IPS-18a (cell line): ENCODE results near the gene SRCAP.
A peak's percentile ranks its signal among the peaks of the same experiment; 100 is the strongest.

Source experiments
- H3K27ac ChIP-seq: one replicate; pipeline ENCODE4 v1.5.1; 2013; ENCODE audit warnings: low read length
- H3K27me3 ChIP-seq: one replicate; pipeline ENCODE4 v1.6.1; 2013; ENCODE audit warnings: mild to moderate bottlenecking, low read length; ENCODE audit not compliant: control insufficient read depth, insufficient read depth
- H3K36me3 ChIP-seq: one replicate; pipeline ENCODE4 v1.6.1; 2013; ENCODE audit warnings: low read depth, low read length; ENCODE audit not compliant: control insufficient read depth
- H3K4me1 ChIP-seq: one replicate; pipeline ENCODE4 v1.6.1; 2013; ENCODE audit warnings: low read depth, low read length; ENCODE audit not compliant: control insufficient read depth
- H3K4me3 ChIP-seq: one replicate; pipeline ENCODE4 v1.5.1; 2013; ENCODE audit warnings: low read length
- H3K9ac ChIP-seq: one replicate; pipeline ENCODE4 v1.6.1; 2013; ENCODE audit warnings: mild to moderate bottlenecking, low read length, moderate library complexity
- H3K9me3 ChIP-seq: one replicate; pipeline ENCODE4 v1.6.1; 2013; ENCODE audit warnings: low read depth, low read length; ENCODE audit not compliant: control insufficient read depth

The SRCAP gene

GRCh38 chr16:30698816-30699614 is at the start of gene SRCAP:
TSS of gene SRCAP (plus strand) at chr16:30699171. CDS start at chr16:30700825, 1,654 bp downstream.
- Histone ChIP-seq H3K9ac (peak within 1 kb of the TSS; percentile 99), H3K9me3 (no peaks in the 10 kb centered on the region), H3K27ac (peak within 1 kb of the TSS; percentile 99), H3K27me3 (peaks cover 37% of the 10 kb centered on the region), H3K4me3 (peak within 1 kb of the TSS; percentile 93), H3K36me3 (peaks cover 24% of the 10 kb centered on the region), H3K4me1 (peaks cover 6% of the 10 kb centered on the region)

GRCh38 chr16:30649725-30650368 is 49.1 kb upstream of the SRCAP start:
- peak overlapping the region; percentile 38 for H3K9ac ChIP-seq
- H3K27ac ChIP-seq: peak overlapping the region; percentile 72

GRCh38 chr16:30650369-30651123 is 48.4 kb upstream of the SRCAP start, which contains the start of gene PRR14:
TSS of gene PRR14 (plus strand) at chr16:30650960. CDS start at chr16:30651646, 686 bp downstream.
- peak within 1 kb of the TSS; percentile 66 for H3K9ac ChIP-seq
- H3K27me3 ChIP-seq: peaks cover 17% of the 10 kb centered on the region
- H3K9me3 ChIP-seq: no peaks in the 10 kb centered on the region
- H3K4me1 ChIP-seq: peaks cover 8% of the 10 kb centered on the region
- peak within 1 kb of the TSS; percentile 72 for H3K27ac ChIP-seq
- no peaks in the 10 kb centered on the region for H3K36me3 ChIP-seq
- H3K4me3 ChIP-seq: peak within 1 kb of the TSS; percentile 77

More at GRCh38 chr16:30649725-30650368, 49.1 kb upstream of the SRCAP start:
- H3K36me3 ChIP-seq: no peaks in the 10 kb centered on the region
- peak overlapping the region; percentile 34 for H3K4me3 ChIP-seq
- H3K9me3 ChIP-seq: no peaks in the 10 kb centered on the region
- peaks cover 17% of the 10 kb centered on the region for H3K27me3 ChIP-seq
- H3K4me1 ChIP-seq: peaks cover 8% of the 10 kb centered on the region

DNA sequence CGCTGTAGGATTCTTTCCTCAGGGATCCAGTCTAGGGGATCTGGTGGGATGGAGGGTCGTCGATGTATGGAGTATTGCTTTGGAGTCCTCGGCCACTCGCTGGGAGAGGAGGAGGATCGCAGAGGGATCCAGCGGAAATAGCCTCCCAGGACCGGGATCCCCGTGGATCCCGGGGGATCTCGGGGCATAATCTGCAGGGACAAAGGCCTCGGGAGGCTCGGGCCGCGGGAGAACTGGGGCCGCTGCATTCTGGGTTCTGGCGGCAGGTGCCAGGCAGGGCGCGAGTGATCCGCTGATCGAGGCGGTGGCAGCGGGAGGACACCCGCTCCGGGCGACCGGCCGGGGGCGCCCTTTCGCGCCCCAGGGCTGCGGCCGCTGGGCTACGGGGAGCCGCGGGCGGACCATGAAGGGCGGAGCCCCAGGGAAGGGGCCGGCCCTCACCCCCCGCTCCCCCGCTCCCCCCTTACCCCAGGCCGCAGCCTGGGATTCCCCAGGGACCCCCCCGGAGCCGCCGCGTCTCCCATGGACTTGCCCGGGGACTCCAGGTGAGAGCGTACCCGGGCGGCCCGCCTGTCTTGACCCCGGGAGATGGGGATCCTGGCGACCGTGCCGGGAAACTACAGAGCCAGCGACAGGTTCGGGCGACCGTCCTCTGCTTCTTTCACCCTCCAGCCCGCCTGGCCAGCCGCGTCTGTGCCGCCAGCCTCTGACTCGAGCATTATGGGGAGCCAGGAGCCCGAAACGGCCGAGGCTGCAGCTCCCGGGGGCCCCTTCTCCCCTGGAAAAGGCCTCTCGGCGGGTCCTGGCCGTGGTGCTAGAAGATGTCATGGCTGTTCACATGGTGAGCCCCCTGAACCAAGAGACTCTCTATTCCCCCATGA is 47.6 kb upstream of the SRCAP start:
- no peaks in the 10 kb centered on the region for H3K9me3 ChIP-seq
- H3K4me1 ChIP-seq: peaks cover 8% of the 10 kb centered on the region
- no peak overlapping the region for H3K27ac ChIP-seq
- H3K36me3 ChIP-seq: no peaks in the 10 kb centered on the region
- H3K27me3 ChIP-seq: peaks cover 17% of the 10 kb centered on the region
- H3K4me3 ChIP-seq: peak overlapping the region; percentile 77
- peak overlapping the region; percentile 66 for H3K9ac ChIP-seq

GRCh38 chr16:30652005-30652296 is 47.0 kb upstream of the SRCAP start:
- Histone ChIP-seq H3K36me3 (no peaks in the 10 kb centered on the region), H3K27me3 (peaks cover 18% of the 10 kb centered on the region), H3K9me3 (no peaks in the 10 kb centered on the region), H3K9ac (no peak overlapping the region), H3K27ac (no peak overlapping the region), H3K4me3 (peak overlapping the region; percentile 77), H3K4me1 (peaks cover 8% of the 10 kb centered on the region)

DNA sequence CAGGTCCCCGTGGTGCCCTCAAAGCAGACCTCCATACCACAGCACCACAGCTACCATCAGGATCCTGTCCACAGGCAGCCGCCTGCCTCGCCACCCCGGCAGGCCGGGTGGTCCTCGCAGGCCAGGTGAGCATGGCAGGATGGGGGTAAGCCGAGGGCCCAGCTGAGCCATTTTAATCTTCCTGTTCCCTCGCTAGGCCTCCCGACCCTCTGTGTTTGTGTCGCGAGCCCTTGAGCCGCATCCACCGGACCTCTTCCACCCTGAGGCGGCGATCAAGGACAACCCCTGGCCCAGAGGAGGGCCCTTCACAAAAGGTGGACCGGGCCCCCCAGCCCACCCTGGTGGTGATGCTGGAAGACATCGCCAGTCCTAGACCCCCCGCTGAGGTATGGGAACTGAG is 46.3 kb upstream of the SRCAP start:
- no peaks in the 10 kb centered on the region for H3K9me3 ChIP-seq
- peaks cover 8% of the 10 kb centered on the region for H3K4me1 ChIP-seq
- no peak overlapping the region for H3K9ac ChIP-seq
- H3K27me3 ChIP-seq: peaks cover 21% of the 10 kb centered on the region
- no peaks in the 10 kb centered on the region for H3K36me3 ChIP-seq
- no peak overlapping the region for H3K4me3 ChIP-seq
- H3K27ac ChIP-seq: no peak overlapping the region

DNA sequence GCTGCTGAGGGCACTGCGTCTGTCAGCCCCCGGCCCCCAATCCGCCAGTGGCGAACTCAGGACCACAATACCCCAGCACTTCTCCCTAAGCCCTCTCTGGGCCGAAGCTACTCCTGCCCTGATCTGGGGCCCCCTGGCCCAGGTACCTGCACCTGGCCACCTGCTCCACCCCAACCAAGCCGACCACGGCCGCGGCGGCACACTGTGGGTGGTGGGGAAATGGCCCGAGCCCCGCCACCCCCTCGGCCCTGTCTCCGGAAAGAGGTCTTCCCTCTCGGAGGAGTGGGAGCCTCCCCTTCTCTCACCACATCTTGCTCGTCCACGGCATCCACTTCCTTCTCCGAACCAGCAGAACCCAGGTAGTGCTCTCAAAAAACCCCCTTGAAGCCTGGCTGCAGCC is 44.1 kb upstream of the SRCAP start:
- Histone ChIP-seq H3K4me3 (no peak overlapping the region), H3K9ac (no peak overlapping the region)

GRCh38 chr16:30655815-30656347 is 43.1 kb upstream of the SRCAP start:
- Histone ChIP-seq H3K9ac (no peak overlapping the region), H3K4me3 (no peak overlapping the region), H3K4me1 (peaks cover 3% of the 10 kb centered on the region), H3K27me3 (peaks cover 34% of the 10 kb centered on the region), H3K27ac (no peak overlapping the region), H3K9me3 (no peaks in the 10 kb centered on the region), H3K36me3 (no peaks in the 10 kb centered on the region)

More for the DNA sequence above, 44.1 kb upstream of the SRCAP start:
- Histone ChIP-seq H3K9me3 (no peaks in the 10 kb centered on the region), H3K36me3 (no peaks in the 10 kb centered on the region), H3K27ac (no peak overlapping the region), H3K4me1 (peaks cover 8% of the 10 kb centered on the region), H3K27me3 (peaks cover 23% of the 10 kb centered on the region)

- peaks cover 1% of the 10 kb centered on the region for H3K36me3 ChIP-seq
Measured at GRCh38 chr16:30656388-30656787, 42.6 kb upstream of the SRCAP start.

GRCh38 chr16:30656974-30657865 is 41.8 kb upstream of the SRCAP start:
- Histone ChIP-seq H3K4me1 (no peaks in the 10 kb centered on the region), H3K9me3 (no peaks in the 10 kb centered on the region), H3K27ac (no peak overlapping the region), H3K36me3 (peaks cover 4% of the 10 kb centered on the region), H3K27me3 (peaks cover 41% of the 10 kb centered on the region), H3K4me3 (peak overlapping the region; percentile 96), H3K9ac (no peak overlapping the region)

More at GRCh38 chr16:30656388-30656787, 42.6 kb upstream of the SRCAP start:
- Histone ChIP-seq H3K9ac (no peak overlapping the region), H3K27me3 (peaks cover 39% of the 10 kb centered on the region), H3K4me3 (no peak overlapping the region), H3K27ac (no peak overlapping the region), H3K9me3 (no peaks in the 10 kb centered on the region), H3K4me1 (peaks cover 3% of the 10 kb centered on the region)
